PC-9 (cell line): ENCODE measurements around the gene COL27A1. TPM values are rescaled to one million over a fixed set of nuclear protein-coding genes. Genes with fewer than 3 reads are reported as not detected.

Experiments
- BruUV-seq: library from RNA; stranded (reverse); fragments of 400-500 nt; replicated peaks from 2 replicates; lab custom pipeline; 2021; lab: Mats Ljungman, UMichigan
- CTCF ChIA-PET: fragments of 300-600 bp; sonication (Branson Sonifier 250); formaldehyde crosslinking; loops from one replicate; lab custom pipeline; 2022; ENCODE audit warnings: antibody characterized with exemption; lab: Charles Lee
- POLR2A ChIA-PET: fragments of 300-600 bp; sonication (Branson Sonifier 250); formaldehyde crosslinking; loops from one replicate; lab custom pipeline; 2022; ENCODE audit warnings: antibody characterized with exemption; ENCODE audit not compliant: unreplicated experiment; lab: Charles Lee
- DNase-seq, 2 experiments: peaks; one replicate each; pipeline versions ENCODE4 v3.0.0 to v3.0.0-alpha.2; 2015 to 2022; ENCODE audit warnings: mixed read lengths in 1 of 2
- H2AFZ ChIP-seq: fragments of 200-600 bp; sonication (generic); 2 replicates; pipeline ENCODE4 v1.8.1; 2017; ENCODE audit warnings: antibody characterized with exemption
- H3F3A ChIP-seq: fragments of 200-600 bp; sonication (generic); 2 replicates; pipeline ENCODE4 v1.8.1; 2017; ENCODE audit warnings: antibody characterized with exemption, mild to moderate bottlenecking, low read depth; ENCODE audit not compliant: insufficient read depth
- H3K27ac ChIP-seq: fragments of 200-600 bp; sonication (generic); 2 replicates; pipeline ENCODE4 v1.6.1; 2016; ENCODE audit warnings: mixed run types
- H3K27me3 ChIP-seq: fragments of 200-600 bp; sonication (generic); 2 replicates; pipeline ENCODE4 v1.6.1; 2016; ENCODE audit warnings: low read depth, mixed run types; ENCODE audit not compliant: insufficient read depth
- H3K36me3 ChIP-seq: fragments of 200-600 bp; sonication (generic); 2 replicates; pipeline ENCODE4 v1.6.1; 2016; ENCODE audit warnings: low read depth, mixed run types
- H3K4me1 ChIP-seq: fragments of 200-600 bp; sonication (generic); replicated peaks from 2 replicates; pipeline ENCODE4 v1.6.1; 2016; ENCODE audit warnings: mixed run types; ENCODE audit not compliant: insufficient read depth
- H3K4me2 ChIP-seq: fragments of 200-600 bp; sonication (generic); 2 replicates; pipeline ENCODE4 v1.6.1; 2017; ENCODE audit warnings: mixed run types
- H3K4me3 ChIP-seq: fragments of 200-600 bp; sonication (generic); 2 replicates; pipeline ENCODE4 v1.6.1; 2016; ENCODE audit warnings: mixed run types
- H3K79me2 ChIP-seq: fragments of 200-600 bp; sonication (generic); 2 replicates; pipeline ENCODE4 v1.6.1; 2017; ENCODE audit warnings: low read depth, mixed run types
- H3K9me2 ChIP-seq: fragments of 200-600 bp; sonication (generic); 2 replicates; pipeline ENCODE4 v1.8.1; 2017; ENCODE audit warnings: mild to moderate bottlenecking; ENCODE audit not compliant: insufficient read depth
- H3K9me3 ChIP-seq: fragments of 200-600 bp; sonication (generic); 2 replicates; pipeline ENCODE4 v1.8.1; 2016; ENCODE audit warnings: low read depth; ENCODE audit not compliant: insufficient read depth
- H4K20me1 ChIP-seq: fragments of 200-600 bp; sonication (generic); 2 replicates; pipeline ENCODE4 v1.8.1; 2017; ENCODE audit not compliant: insufficient read depth
- CTCF ChIP-seq: fragments of 200-600 bp; sonication (generic); conservative IDR thresholded peaks from 2 replicates; pipeline ENCODE4 v1.6.1; 2017; ENCODE audit warnings: mixed run types, antibody characterized with exemption, mild to moderate bottlenecking, moderate library complexity
- EZH2 ChIP-seq: fragments of 200-600 bp; sonication (generic); IDR thresholded peaks from 2 replicates; pipeline ENCODE4 v1.8.0; 2017; ENCODE audit warnings: antibody characterized with exemption, low read depth
- intact Hi-C: fragments of 100-400 bp; cut with micrococcal nuclease; formaldehyde crosslinking; loops from one replicate; pipeline ENCODE4 v1.10.0; 2022; ENCODE audit not compliant: unreplicated experiment
- total RNA-seq: library from RNA; stranded (reverse); gene quantifications from 2 replicates; pipeline ENCODE4 v1.2.3, GENCODE V29; 2021

COL27A1 gene
- total RNA-seq, 1 experiment from 2014 or later: 0.39 TPM

GRCh38 chr9:114343471-114344187 is 188.3 kb downstream of the COL27A1 start:
- no peaks in the 10 kb centered on the region for H3K9me2 ChIP-seq
- ChIA-PET POLR2A (no interaction called here), CTCF (no interaction called here)
- no peak overlapping the region for H3K27ac ChIP-seq
- H3K27me3 ChIP-seq: no peaks in the 10 kb centered on the region
- H3K4me1 ChIP-seq: peaks cover 2% of the 10 kb centered on the region; the same call in 1 of the 2 replicates
- H3K4me3 ChIP-seq: no peak overlapping the region
- H3F3A ChIP-seq: no peaks in the 10 kb centered on the region
- no peak for DNase-seq
- no peaks in the 10 kb centered on the region for H3K9me3 ChIP-seq
- no peak overlapping the region for H3K4me2 ChIP-seq
- no peaks in the 10 kb centered on the region for H3K36me3 ChIP-seq
- no peak for TF ChIP-seq CTCF
- TF ChIP-seq EZH2: no peak
- H3K79me2 ChIP-seq: no peaks in the 10 kb centered on the region
- no peaks in the 10 kb centered on the region for H4K20me1 ChIP-seq
- BruUV-seq: no TSS peak
- intact Hi-C loops: loop anchor here (10.0 kb wide), 1 partner anchor 141 kb away; no protein-coding TSS in a partner anchor
- H2AFZ ChIP-seq: no peak overlapping the region

DNA sequence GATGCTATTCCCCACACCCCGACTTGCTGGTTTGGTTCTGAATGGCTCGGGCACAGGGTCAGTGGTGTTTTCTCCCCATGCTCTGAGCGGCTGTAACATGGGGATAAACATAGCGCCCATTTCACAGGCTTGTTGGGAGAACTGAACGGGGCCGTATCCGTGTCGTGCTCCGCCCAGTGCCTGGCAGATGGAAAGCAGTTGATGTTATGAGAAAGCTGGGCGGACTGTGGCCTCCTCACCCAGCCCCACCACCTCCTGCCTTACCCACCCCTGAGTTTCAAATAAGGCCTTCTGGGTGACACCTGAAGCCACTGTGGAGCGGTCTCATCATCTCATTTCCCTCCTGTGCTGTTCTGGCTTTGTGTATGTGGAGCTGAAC is 188.8 kb downstream of the COL27A1 start:
- H3K79me2 ChIP-seq: no peaks in the 10 kb centered on the region
- H3K4me1 ChIP-seq: peaks cover 6% of the 10 kb centered on the region
- 0 out of 2 replicates have a peak, but pooled peaks cover under 1% of the 10 kb centered on the region for H3F3A ChIP-seq
- no peaks in the 10 kb centered on the region for H3K36me3 ChIP-seq
- no peaks in the 10 kb centered on the region for H4K20me1 ChIP-seq
- H3K27ac ChIP-seq: no peak overlapping the region
- H3K9me3 ChIP-seq: no peaks in the 10 kb centered on the region
- no peak overlapping the region for H3K4me3 ChIP-seq
- TF ChIP-seq CTCF (no peak), EZH2 (no peak)
- no peak for DNase-seq
- POLR2A ChIA-PET: no interaction called here
- no peak overlapping the region for H3K4me2 ChIP-seq
- no peaks in the 10 kb centered on the region for H3K9me2 ChIP-seq
- BruUV-seq: no TSS peak
- no peak overlapping the region for H2AFZ ChIP-seq
- CTCF ChIA-PET: no interaction called here
- no peaks in the 10 kb centered on the region for H3K27me3 ChIP-seq
- intact Hi-C loops: loop anchor here (10.0 kb wide), 1 partner anchor 141 kb away; no protein-coding TSS in a partner anchor

DNA sequence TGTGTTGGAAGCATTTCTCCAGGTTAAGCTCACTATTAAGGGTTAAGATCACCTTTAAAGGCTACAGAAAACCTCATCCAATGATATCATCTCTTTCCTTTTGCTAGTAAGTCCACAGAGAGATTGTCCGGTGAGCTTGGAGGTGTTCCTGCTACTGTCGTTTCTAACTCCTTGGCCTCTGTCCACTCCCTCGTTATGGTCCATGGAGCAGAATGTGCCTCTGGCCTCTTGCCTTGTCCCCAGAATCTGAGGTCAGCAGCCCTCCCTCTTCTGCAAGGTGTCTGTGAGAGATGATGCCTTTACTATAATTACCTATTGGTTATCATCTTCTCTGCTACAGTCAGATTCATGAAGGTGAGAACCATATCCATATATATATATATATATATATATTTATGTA is 189.4 kb downstream of the COL27A1 start:
- no peaks in the 10 kb centered on the region for H3K27me3 ChIP-seq
- H3K27ac ChIP-seq: no peak overlapping the region
- ChIA-PET POLR2A (no interaction called here), CTCF (no interaction called here)
- no peaks in the 10 kb centered on the region for H3K9me2 ChIP-seq
- DNase-seq: no peak
- peaks cover 5% of the 10 kb centered on the region for H3F3A ChIP-seq
- TF ChIP-seq EZH2: no peak
- TF ChIP-seq CTCF: no peak
- peaks cover 12% of the 10 kb centered on the region for H3K4me1 ChIP-seq
- no peak overlapping the region for H2AFZ ChIP-seq
- intact Hi-C loops: loop anchor here (5.0 to 10.0 kb wide), 2 partner anchors 53 to 140 kb away; no protein-coding TSS in a partner anchor
- no TSS peak for BruUV-seq
- H3K79me2 ChIP-seq: no peaks in the 10 kb centered on the region
- H3K9me3 ChIP-seq: no peaks in the 10 kb centered on the region
- H3K4me3 ChIP-seq: no peak overlapping the region
- H3K4me2 ChIP-seq: no peak overlapping the region
- H4K20me1 ChIP-seq: no peaks in the 10 kb centered on the region
- no peaks in the 10 kb centered on the region for H3K36me3 ChIP-seq
